Heart left ventricle (tissue), 13 donors: Measurements from ENCODE around the gene VWA3B.

ENCODE experiments used
- POLR2A ChIP-seq, 2 donors: fragments of 450-650 bp; IDR thresholded peaks; one replicate each; pipeline ENCODE4 v1.6.1; 2017; ENCODE audit warnings: antibody characterized with exemption in 2 of 2, mild to moderate bottlenecking in 2 of 2, moderate library complexity in 2 of 2
- TF ChIP-seq, protein P1 (sequence below), 12 donors: fragments of 200-600 bp; sonication (generic) in 4 of 12; IDR thresholded peaks; one replicate each; pipeline versions ENCODE4 v1.5.0 to v1.8.0; 2018 to 2022; ENCODE audit warnings: antibody characterized with exemption in 12 of 12, mild to moderate bottlenecking in 5 of 12
- donor health status: ischemic (EF 13 %, LVEDD 7.1; RV severe dilation, severe dysfunction).
- donor health status: DM: no; HTN: yes; CAD: no.
- donor health status: DM: no; HTN: no; CAD: no.
- donor health status: ischemic (EF 25% LVEDD 6.9; RV normal size, moderate dysfunction).
- donor health status: ischemic (EF 25% LVEDD 5.7; RV mildly dilated, moderate dysfunction).
- donor health status: ischemic (EF 35%, LVEDD 5.7; RV mildly dilated, moderate dysfunction).
- donor health status: nonischemic (EF 11% LVEDD 7.7; RV severe dilation, severe dysfunction).
- donor health status: DM: yes; HTN: yes; CAD: no.
- donor health status: PGD.
- donor health status: ischemic (EF 29% LVEDD 5.4; RV normal size, mild dysfunction).
- donor health status: nonischemic (EF 23%, LVEDD 6.1; RV moderate dilation, normal function).

DNA sequence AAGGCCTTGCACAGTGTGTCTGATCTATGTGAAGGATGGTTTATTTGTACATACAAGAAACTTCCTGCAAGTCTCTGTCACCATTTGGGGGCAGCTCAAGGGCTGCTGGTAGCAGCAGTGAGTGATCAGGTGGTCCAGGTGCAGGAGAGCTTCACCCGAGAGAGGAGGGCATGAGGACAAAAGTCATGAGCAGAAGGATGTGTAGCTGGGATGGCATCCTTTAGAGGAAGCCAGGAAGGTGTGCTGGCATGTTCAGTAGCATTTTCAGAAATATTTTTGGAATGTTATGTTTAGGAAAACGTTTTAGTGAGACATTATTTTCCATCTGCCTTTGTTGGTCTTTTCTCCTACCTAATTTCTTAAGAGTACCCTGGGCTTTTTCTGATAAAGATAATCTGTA, 31.9 kb downstream of the VWA3B start:
- TF ChIP-seq, protein P1, sequence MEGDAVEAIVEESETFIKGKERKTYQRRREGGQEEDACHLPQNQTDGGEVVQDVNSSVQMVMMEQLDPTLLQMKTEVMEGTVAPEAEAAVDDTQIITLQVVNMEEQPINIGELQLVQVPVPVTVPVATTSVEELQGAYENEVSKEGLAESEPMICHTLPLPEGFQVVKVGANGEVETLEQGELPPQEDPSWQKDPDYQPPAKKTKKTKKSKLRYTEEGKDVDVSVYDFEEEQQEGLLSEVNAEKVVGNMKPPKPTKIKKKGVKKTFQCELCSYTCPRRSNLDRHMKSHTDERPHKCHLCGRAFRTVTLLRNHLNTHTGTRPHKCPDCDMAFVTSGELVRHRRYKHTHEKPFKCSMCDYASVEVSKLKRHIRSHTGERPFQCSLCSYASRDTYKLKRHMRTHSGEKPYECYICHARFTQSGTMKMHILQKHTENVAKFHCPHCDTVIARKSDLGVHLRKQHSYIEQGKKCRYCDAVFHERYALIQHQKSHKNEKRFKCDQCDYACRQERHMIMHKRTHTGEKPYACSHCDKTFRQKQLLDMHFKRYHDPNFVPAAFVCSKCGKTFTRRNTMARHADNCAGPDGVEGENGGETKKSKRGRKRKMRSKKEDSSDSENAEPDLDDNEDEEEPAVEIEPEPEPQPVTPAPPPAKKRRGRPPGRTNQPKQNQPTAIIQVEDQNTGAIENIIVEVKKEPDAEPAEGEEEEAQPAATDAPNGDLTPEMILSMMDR (IDR thresholded peaks at IDR 0.05), result no peak
- no peak for TF ChIP-seq POLR2A (IDR thresholded peaks at IDR 0.05)
